DMS153 (cell line): ENCODE measurements around the gene MYOCOS.
"Not testable (repeated sequence)": the region's sequence is repeated elsewhere in the genome, so short reads cannot be mapped to it uniquely, and the experiment has no call there.

Source experiments
- DNase-seq: peaks from one replicate; lab custom pipeline; 2025; lab: John Stamatoyannopoulos, UW

MYOCOS gene

GRCh38 chr1:171622152-171622462, at the start of gene MYOCOS:
Gene MYOCOS, plus strand, starts transcription at chr1:171622243. Its CDS starts 1,641 bp downstream, at chr1:171623884.
- no peak for DNase-seq

DNA sequence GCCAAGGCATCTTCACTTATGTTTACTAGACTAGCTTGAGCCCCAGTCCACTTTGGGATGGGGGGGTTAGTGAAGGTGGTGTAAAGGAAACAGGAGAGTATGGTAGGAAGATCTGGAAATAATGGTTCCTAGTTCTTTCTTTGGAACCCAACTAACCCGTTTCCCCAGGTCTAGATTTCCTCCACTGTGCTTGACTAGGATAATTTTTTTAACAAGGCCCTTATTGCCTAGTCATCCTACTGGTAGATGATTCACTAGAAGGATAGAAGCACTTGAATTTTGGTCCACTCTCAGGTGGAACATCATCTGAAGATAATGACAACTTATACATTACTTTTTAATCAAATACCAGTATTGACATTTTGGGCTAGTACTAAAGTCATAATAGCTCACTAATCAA, 45.9 kb upstream of the MYOCOS start:
- DNase-seq = no peak

DNA sequence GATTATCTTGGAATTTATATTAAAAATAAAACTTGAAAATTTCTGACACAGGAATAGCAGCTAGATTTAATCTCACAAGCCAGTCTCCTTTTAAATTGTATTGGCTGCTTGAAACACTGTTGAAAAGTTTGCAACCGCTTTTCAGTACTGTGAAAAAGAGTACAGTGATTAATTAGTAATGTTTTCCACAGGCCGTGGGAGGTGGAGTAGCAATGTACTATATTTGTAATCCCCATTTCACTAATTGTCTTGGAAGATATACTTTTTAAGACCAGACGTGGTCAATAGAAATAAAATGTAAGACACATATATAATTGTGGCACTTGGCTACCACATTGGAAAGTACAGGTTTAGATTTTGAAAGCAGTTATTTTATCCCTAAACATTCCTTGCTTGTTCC, 40.8 kb upstream of the MYOCOS start:
- no peak for DNase-seq

- no peak for DNase-seq
Observed at GRCh38 chr1:171581766-171582165, 40.3 kb upstream of the MYOCOS start.

DNA sequence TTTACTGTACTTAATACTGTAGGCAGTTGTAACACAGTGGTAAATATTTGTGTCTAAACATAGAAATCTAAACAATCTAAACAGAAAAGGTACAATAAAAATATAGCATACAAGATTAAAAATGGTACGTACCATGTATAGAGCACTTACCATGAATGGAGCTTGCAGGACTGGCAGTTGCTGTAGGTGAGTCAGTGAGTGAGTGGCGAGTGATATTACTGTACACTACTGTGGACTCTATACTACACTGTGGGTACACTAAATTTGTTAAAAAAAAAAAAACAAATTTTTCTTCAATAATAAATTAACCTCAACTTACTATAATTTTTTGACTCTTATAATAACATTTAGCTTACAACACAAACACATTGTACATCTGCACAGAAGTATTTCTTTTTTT, 39.5 kb upstream of the MYOCOS start:
- no peak for DNase-seq

- no peak for DNase-seq
Observed at GRCh38 chr1:171583591-171584201, 38.3 kb upstream of the MYOCOS start.

- no peak for DNase-seq
Observed at GRCh38 chr1:171585715-171586114, 36.3 kb upstream of the MYOCOS start.

GRCh38 chr1:171588230-171588629, 33.8 kb upstream of the MYOCOS start:
- no peak for DNase-seq

DNA sequence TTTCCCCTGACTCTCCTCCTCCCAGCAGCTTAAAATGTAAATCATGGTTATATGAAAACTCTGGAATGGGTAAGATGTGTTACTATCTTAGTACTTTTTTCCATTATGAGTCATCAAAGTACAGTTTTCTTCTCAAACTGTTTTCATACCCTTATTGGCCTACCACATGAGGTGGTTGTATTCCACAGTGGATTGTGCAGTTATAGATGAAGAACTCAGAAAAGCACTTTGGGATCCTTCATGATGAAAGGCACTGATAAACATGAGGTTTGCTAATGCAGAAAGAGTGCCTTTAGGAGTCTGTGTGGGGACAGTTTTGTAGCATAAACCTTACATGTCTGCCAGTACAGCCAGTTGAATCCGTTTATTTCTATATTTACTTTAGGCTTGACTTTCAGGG, 32.0 kb upstream of the MYOCOS start:
- no peak for DNase-seq

GRCh38 chr1:171595324-171595723, 26.7 kb upstream of the MYOCOS start:
- no peak for DNase-seq

DNA sequence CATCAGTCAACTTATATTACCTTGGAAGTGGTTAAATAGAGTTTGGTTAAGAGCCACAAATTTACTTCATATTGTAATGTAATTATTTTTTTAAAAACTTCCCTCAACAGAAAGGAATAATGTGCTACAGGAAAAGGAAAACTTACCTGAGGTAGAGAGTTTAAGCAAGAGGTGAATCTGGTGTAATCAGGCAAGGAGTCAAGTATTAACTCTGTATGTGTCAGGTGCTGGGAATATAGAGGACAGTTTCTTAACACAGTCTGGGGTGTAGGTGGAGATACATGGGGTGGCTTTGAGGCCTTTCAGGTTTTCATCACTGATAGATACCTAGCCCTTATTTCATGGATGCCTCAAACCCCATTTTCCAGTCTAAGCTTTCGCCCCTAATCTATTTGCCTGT, 25.9 kb upstream of the MYOCOS start:
- DNase-seq = no peak

DNA sequence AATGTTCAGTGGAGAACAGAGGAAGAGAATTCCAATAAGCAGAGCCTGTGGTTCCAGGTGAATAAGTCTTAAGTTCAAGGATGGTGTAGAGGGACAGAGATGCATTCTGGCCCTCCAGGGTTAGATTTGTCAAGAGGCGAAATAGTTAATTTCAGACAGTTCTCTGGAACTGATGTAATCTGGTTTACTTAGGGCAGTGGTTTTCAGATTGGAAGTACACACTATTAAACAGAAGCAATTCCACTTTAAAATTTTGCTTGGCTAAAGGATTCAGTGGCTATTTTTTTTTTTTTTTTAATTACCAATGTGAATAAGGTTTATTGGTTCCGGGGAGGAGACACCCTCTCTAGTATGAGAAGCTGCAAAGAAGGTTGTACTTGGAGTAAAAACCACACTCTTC, 25.3 kb upstream of the MYOCOS start:
- DNase-seq = no peak

DNA sequence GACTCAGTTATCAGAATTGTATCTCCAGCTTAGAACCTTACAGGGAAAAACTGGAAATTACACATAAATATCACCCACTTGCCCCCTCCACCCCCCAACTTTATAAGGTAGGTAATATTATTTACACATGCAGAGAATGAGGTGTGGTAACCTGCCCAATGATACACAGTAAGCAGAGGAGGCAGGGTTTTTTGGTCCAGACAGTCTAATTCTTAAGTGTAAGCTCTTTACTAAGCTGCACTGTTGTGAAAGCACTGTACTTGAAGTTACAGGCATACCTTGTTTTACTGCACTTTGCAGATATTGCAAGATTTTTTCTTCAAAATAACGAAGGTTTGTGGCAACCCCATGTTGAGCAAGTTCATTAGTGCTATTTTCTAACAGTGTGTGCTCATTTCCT, 24.8 kb upstream of the MYOCOS start:
- no peak for DNase-seq

- not testable (repeated sequence) for DNase-seq
Observed at GRCh38 chr1:171600310-171600709, 21.7 kb upstream of the MYOCOS start.

GRCh38 chr1:171600862-171601261, 21.2 kb upstream of the MYOCOS start:
- DNase-seq = no peak

GRCh38 chr1:171603042-171603441, 19.0 kb upstream of the MYOCOS start:
- DNase-seq = not testable (repeated sequence)

DNA sequence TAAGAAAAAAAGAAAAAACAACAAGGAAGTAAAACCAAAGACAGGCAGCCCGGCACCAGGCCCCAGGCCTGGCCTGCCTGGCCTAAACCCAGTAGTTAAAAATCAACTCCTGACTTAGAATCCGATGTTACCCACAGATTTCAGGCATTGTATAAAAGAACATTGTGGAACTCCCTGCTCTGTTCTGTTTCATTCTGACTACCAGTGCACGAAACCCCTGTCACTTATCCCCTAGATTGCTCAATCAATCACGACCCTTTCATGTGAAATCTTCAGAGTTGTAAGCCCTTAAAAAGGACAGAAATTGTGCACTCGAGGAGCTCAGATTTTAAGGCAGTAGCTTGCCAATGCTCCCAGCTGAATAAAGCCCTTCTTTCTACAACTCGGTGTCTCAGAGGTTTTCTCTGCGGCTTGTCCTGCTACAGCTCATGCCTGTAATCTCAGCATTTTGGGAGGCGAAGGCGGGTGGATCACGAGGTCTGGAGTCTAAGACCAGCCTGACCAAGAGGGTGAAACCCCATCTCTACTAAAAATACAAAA, 15.6 kb upstream of the MYOCOS start:
- no peak for DNase-seq

- no peak for DNase-seq
Observed at GRCh38 chr1:171610385-171610784, 11.7 kb upstream of the MYOCOS start.

GRCh38 chr1:171611306-171611705, 10.7 kb upstream of the MYOCOS start:
- DNase-seq = no peak

GRCh38 chr1:171613282-171613681, 8.8 kb upstream of the MYOCOS start:
- DNase-seq = no peak

DNA sequence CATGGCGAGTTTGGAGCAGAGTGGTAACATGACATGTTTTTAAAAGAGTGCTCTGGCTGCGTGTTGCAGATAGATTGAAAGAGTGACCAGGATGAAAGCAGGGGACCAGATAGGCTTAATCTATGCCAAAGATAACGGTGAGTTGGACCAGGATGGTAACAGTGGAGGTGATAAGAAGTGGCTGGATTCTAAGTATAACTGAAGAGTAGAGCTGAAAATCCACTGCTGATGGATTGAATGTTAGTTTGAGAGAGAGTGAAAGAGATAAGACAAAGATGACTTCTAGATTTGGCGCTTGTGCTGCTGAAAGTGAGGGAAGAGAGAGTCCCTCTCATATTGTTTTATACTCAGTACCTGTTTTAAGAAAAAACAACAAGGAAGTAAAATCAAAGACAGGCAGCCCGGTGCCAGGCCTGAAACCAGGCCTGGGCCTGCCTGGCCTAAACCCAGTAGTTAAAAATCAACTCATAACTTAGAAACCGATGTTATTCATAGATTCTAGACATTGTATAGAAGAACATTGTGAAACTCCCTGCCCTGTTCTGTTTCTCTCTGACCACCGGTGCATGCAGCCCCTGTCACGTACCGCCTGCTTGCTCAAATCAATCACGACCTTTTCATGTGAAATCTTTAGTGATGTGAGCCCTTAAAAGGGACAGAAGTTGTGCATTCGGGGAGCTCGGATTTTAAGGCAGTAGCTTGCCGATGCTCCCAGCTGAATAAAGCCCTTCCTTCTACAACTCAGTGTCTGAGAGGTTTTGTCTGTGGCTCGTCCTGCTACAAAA, 6.7 kb upstream of the MYOCOS start:
- not testable (repeated sequence) for DNase-seq

GRCh38 chr1:171616586-171616985, 5.5 kb upstream of the MYOCOS start:
- DNase-seq = no peak

DNA sequence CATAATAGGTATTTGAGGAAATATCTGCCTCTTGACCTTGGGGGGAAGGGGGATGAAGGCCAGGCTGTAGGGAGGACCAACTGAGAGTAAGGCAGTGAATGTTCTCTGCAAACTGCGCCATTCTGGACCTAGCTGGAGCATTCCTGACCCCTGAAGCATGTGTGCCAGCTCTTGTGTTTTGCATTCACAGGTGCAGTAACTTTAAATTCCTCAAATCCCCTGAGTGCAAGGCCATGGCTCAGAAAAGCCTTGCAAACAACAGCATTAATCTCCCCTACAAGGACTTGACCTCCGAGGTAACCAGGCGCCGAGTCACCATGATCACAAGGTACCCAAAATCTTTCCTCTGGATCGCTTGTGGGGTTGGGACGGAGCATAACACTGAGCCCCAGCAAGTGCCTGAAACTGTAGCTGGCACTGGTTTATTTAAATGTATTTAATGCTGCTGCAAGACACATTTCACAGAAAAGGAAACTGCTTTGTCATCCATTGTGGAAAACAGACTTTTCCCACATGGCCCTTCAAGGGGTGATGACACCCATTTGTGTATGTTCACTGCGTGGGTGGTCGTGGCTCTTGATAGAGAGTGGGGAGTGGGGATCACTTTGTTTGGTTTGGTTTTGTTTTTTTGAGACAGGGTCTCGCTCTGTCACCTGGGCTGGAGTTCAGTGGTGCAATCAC, 1.7 kb downstream of the MYOCOS start:
- no peak for DNase-seq
